ENCODE measurements around the gene PPCDC. TPM values are rescaled to one million over a fixed set of nuclear protein-coding genes. Genes with fewer than 3 reads are reported as not detected.

Gene PPCDC
- total RNA-seq, 2 donors from 2014 or later: 16.3 to 20.4 TPM

DNA sequence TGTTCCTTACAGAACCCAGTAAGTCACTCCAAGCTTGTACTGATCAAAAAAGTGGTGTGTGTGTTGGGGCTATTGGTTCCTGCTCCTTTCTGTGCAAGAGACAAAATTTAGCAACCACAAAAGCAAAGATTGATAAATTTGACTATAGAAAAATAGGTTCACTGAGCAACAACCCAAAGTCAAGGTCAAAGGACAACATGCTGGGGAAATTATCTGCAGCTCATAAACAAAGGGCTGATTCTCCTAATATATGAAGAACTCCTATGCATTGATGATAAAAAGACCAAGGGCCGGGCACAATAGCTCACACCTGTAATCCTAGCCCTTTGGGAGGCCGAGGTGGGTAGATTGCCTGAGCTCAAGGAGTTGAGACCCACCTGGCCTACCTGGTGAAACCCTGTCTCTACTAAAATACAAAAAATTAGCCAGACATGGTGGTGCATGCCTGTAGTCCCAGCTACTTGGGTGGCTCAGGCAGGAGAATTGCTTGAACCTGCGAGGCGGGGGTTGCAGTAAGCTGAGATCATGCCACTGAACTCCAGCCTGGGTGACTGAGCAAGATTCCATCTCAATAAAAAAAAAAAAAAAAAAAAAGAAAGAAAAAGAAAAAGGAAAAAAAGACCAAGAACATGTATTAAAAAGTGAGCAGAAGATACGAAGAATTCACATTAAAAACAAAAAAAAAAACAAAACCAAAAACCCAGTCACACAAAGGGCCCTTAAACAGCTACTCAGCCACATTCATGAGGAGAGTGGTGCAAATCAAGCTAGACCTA, 29.8 kb downstream of the PPCDC start:
- DNase-seq (ENCODE audit: low spot score in 2 of 2) (no peak), ATAC-seq (no peak)
- Mint-ChIP-seq H3K36me3 (peaks cover 0 to 5% of the 10 kb centered on the region in 2 donors), H3K27ac (no peak overlapping the region), H3K9me3 (no peaks in the 10 kb centered on the region)

DNA sequence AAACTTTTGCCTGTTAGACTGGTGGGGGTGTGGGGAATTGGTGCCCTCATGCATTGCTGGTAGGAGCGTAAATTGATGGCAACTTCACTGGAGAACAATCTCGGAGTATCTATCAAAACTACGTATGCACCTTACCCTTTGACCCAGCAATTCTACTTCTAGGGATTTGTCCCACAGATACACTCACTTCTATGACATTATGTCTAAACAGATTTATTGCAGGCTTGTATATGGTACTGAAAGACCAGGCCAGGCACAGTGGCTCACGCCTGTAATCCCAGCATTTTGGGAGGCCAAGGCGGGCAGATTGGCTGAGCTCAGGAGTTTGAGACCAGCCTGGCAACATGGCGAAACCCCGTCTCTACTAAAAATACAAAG, 30.3 kb downstream of the PPCDC start:
- peaks cover 0 to 4% of the 10 kb centered on the region in 2 donors for H3K36me3 Mint-ChIP-seq
- H3K27ac Mint-ChIP-seq: no peak overlapping the region
- ATAC-seq (no peak), DNase-seq (ENCODE audit: low spot score in 2 of 2) (no peak)
- no peaks in the 10 kb centered on the region for H3K9me3 Mint-ChIP-seq

DNA sequence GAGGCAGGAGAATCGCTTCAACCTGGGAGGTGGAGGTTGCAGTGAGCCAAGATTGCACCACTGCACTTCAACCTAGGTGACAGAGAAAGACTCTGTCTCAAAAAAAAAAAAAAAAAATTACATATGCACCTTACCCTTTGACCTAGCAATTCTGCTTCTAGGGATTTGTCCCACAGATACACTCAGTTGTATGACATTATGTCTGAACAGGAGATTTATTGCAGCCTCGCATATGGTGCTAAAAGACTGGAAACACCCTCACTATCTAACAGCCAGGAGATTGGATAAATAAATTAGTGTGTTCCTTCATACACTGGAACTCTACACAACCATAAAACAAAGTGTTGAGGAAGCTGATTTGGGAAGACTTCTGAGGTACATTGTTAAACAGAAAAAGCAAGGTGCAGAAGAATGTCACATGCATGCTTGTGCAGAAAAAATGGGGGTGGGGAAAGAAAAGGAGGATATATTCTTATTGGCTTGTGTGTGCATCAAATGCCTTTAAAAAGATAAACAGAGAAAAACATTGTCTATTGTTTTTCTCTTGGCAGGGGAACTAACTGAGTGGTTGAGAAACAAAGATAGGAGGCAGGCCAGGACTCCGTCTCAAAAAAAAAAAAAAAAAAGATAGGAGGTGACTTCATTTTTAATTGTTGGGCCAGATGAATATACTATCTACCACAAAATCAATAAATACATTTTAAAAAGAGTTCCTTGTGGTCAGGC, 30.9 kb downstream of the PPCDC start:
- H3K36me3 Mint-ChIP-seq: no peaks in the 10 kb centered on the region
- no peak for DNase-seq (ENCODE audit: low spot score in 2 of 2)
- no peak for ATAC-seq
- no peak overlapping the region for H3K27ac Mint-ChIP-seq
- no peaks in the 10 kb centered on the region for H3K9me3 Mint-ChIP-seq

DNA sequence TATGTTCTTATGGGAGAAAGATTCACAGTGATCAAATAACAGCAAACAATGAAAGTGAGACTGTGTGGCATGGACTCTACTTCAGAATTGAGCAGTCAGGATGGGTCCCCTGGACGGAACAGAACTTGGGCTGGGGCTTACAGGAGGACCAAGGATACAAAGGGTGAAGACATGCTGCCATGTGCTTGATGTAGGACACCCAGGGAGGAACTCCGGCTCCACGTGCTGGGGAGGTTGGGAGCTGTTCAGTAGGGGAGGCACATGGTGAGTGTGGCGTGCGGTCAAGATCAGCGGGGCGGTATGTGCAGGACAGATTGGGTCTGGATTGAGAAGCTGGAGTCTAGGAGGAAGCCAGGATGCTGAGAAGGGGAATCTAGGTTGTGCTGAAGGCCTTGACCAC, 32.6 kb downstream of the PPCDC start:
- Mint-ChIP-seq H3K9me3 (no peaks in the 10 kb centered on the region), H3K27ac (no peak overlapping the region), H3K36me3 (no peaks in the 10 kb centered on the region)
- ATAC-seq (no peak), DNase-seq (ENCODE audit: low spot score in 2 of 2) (no peak)

DNA sequence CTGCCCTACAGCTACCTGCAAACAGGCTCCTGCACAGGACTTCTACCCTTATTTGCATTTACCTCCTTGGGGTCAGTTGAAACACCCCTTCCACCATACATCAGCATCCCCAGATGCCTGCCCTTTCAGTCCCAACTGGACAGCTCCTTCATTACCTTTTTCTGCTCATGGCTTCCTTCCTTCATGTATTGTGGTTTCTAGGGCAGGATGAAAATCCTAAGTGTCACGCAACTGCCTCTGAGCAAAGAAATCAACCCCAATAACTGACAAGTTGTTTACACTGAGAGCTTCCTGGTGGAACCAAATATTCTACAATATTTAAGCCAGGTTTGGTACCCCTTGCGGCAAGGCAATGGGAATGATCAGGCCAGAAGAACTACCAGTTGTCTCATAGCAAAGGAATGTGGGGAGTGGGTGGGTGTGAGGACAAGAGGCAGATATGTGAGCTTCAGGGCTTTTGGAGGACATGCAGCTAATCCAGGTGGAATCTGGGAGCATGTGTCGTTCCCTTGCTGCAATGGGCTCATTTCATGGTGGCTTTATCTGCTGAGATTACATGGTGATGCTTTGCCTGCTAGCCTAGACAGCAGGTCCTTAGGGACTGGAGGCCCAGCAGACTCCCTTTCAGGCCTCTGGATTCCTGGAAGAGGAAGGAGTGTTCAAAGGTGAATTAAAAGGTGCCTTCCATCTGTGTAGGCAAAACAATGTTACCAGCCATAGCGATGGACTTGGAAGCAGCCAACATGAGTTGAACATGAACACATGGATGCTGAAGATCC, 34.9 kb downstream of the PPCDC start:
- no peak overlapping the region for H3K27ac Mint-ChIP-seq
- H3K9me3 Mint-ChIP-seq: no peaks in the 10 kb centered on the region
- DNase-seq (ENCODE audit: low spot score in 2 of 2) (no peak), ATAC-seq (no peak)
- H3K36me3 Mint-ChIP-seq: no peaks in the 10 kb centered on the region

DNA sequence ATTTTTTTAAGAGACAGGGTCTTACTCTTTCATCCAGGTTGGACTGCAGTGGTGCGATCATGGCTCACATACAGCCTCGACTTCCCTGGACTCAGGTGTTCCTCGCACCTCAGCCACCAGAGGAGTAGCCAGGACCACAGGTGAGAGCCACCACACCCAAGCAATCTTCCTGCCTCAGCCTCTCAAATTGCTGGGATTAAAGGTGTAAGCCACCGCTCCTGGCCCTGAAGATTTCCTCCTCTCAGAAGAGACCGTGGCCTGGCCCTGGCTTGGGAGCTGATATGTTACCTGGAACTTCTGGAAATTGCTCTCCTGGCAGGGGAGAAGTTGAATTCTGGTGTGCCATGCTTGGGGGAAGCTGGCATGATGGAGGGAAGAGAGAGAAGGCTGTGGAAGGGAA, 36.2 kb downstream of the PPCDC start:
- no peaks in the 10 kb centered on the region for H3K9me3 Mint-ChIP-seq
- no peak for ATAC-seq
- no peak overlapping the region for H3K27ac Mint-ChIP-seq
- no peaks in the 10 kb centered on the region for H3K36me3 Mint-ChIP-seq
- no peak for DNase-seq (ENCODE audit: low spot score in 2 of 2)

DNA sequence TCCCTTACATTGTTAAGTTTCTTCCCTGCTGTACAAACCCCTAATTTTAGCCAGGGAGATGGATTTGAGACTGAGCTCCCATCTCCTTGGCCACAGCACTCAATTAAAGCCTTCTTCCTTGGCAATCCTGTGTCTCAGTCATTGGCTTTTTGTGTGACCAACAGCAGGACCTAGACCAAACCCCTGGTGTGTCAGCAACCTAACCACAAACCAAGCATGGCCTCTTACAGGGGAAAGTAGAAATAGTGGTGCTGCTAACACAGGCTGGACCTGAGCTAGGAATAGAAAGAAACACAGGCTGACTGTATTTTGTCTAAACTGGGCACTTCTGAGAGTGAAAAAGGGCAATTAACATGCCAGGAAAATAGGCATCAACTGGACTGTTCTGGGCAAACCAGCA, 37.9 kb downstream of the PPCDC start:
- H3K27ac Mint-ChIP-seq: no peak overlapping the region
- DNase-seq (ENCODE audit: low spot score in 2 of 2) (no peak), ATAC-seq (peak in 1 of 2 donors; percentile 83)
- peaks cover 0 to 9% of the 10 kb centered on the region in 2 donors for H3K36me3 Mint-ChIP-seq
- H3K9me3 Mint-ChIP-seq: no peaks in the 10 kb centered on the region

DNA sequence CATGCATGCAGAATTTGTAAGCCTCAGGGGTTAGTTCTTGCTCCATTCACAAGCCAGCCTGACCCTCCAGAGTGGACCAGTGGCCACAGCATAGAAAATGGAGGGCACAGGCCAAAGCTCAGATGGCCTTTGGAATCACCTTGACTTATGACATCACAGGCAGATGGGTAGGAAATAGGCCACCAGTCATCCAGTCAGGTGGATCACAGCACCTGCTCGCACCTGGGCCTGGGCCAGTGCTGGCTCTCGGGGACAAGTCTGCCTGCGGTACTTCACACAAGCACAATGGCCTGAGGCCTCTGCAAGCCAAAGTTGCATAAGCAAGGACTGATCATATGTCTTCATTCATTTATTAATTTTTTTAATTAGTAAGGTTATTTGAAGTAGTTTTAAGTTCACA, 39.3 kb downstream of the PPCDC start:
- Mint-ChIP-seq H3K9me3 (no peaks in the 10 kb centered on the region), H3K36me3 (peaks cover 0 to 12% of the 10 kb centered on the region in 2 donors), H3K27ac (no peak overlapping the region)
- ATAC-seq (no peak), DNase-seq (ENCODE audit: low spot score in 2 of 2) (no peak)

DNA sequence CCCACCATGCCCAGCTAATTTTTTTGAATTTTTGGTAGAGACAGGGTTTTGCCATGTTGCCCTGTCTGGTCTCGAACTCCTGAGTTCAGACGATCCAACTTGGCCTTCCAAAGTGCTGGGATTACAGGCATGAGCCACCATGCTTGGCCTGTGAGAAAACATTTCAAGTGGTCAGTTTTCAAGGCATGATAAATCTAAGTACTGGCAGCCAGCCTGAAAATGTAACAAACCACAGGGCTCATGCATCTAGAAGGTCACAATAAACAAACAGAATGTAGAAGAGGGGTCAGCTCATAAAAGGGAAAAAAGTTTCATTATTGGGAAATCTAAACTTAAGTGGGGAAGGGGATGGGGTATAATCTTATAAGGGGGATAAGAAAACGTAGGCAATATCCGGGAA, 39.9 kb downstream of the PPCDC start:
- Mint-ChIP-seq H3K27ac (no peak overlapping the region), H3K36me3 (peaks cover 3 to 12% of the 10 kb centered on the region in 2 donors), H3K9me3 (no peaks in the 10 kb centered on the region)
- ATAC-seq: no peak
- DNase-seq (ENCODE audit: low spot score in 2 of 2): no peak

DNA sequence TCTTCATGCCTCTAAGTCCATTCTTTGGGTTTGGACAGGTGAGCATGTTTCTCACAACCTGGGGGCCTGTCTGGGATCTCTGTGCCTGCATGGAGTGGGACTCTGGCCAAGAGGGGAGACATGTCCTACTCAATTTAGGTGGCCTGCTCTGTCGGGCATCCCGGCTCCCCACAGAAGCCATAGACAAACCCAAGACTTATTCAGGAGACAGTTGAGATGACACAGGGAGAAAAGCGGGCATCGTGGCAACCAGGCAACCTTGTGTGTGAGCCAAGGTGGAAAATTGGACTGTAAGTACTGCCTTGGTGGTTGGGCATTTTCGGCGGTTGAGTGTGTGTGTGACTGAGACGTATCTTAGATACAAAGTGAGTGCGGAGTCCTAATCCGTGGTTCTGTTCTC, 40.5 kb downstream of the PPCDC start:
- DNase-seq (ENCODE audit: low spot score in 2 of 2) (no peak), ATAC-seq (no peak)
- H3K36me3 Mint-ChIP-seq: peaks cover 6 to 12% of the 10 kb centered on the region in 2 donors
- no peak overlapping the region for H3K27ac Mint-ChIP-seq
- no peaks in the 10 kb centered on the region for H3K9me3 Mint-ChIP-seq

DNA sequence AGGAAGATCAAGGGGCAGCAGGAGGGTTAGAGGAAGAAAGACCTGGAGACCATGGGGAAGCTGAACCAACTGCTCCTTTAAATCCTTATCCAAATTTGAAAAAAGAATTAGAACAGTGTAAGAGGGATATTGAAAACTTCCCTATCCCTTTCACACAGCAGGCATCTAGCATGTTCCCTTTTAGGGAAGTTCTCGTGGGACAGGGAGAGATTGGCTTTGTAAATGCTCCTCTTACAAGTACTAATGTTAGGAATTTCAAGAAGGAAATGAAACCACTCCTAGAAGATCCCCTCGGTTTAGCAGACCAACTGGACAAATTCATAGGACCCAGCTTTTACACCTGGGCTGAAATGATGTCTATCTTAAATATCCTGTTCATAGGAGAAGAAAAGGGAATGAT, 41.5 kb downstream of the PPCDC start:
- DNase-seq (ENCODE audit: low spot score in 2 of 2): no peak
- ATAC-seq: no peak
- Mint-ChIP-seq H3K36me3 (peaks cover 6 to 12% of the 10 kb centered on the region in 2 donors), H3K27ac (no peak overlapping the region), H3K9me3 (no peaks in the 10 kb centered on the region)

DNA sequence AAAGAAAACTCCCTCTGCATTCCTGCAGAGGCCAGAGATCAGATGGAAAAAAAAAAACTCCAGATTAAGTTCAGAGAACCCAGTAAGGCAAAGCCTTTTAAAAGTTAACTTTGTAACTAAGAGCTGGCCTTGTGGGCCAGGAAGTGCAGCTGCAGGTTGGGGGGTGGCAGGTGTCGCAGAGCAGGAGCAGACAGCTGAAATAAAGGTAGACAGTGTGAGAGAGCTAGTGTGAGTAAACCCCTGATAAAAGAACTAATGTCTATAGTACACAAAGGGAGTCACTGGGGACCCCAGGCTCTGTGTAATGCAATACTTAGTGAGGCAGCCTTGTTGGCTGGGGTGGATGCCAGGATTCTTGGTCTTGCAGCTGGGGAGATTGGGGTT, 42.1 kb downstream of the PPCDC start:
- Mint-ChIP-seq H3K9me3 (no peaks in the 10 kb centered on the region), H3K27ac (no peak overlapping the region), H3K36me3 (peaks cover 6 to 12% of the 10 kb centered on the region in 2 donors)
- no peak for DNase-seq (ENCODE audit: low spot score in 2 of 2)
- ATAC-seq: no peak

DNA sequence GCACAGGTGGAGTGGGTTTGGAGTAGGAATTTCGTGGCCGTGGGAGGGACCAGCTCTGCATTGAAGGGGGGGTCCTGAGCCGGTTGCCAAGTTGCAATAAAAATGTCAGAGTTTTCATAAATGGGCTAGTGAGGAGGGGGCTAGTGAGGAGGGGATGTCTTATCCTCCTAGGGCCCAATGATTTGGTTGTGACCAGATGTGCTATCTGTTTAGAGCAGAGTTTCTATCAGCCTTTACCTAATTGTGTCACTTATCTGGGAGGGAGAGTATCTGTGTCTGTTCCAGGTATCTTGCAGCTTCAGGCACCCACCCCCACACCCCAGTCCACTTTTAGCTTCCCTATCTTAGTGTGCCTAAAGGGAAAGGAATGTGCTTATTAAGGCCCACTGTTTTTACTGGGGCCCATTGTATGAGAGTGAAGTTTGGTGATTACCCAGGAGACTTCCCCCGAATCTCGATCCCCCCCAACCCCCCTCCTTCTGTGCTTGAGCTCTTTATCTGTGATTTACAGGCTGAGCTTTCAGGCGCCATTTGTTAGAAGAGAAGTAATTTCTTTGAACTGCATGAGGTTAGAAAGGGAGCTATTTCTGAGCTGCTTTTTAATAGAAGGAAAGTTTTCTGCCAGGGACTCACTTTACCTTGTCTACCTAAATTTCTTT, 42.6 kb downstream of the PPCDC start:
- H3K27ac Mint-ChIP-seq: no peak overlapping the region
- ATAC-seq: no peak
- H3K9me3 Mint-ChIP-seq: no peaks in the 10 kb centered on the region
- no peak for DNase-seq (ENCODE audit: low spot score in 2 of 2)
- peaks cover 6 to 12% of the 10 kb centered on the region in 2 donors for H3K36me3 Mint-ChIP-seq

DNA sequence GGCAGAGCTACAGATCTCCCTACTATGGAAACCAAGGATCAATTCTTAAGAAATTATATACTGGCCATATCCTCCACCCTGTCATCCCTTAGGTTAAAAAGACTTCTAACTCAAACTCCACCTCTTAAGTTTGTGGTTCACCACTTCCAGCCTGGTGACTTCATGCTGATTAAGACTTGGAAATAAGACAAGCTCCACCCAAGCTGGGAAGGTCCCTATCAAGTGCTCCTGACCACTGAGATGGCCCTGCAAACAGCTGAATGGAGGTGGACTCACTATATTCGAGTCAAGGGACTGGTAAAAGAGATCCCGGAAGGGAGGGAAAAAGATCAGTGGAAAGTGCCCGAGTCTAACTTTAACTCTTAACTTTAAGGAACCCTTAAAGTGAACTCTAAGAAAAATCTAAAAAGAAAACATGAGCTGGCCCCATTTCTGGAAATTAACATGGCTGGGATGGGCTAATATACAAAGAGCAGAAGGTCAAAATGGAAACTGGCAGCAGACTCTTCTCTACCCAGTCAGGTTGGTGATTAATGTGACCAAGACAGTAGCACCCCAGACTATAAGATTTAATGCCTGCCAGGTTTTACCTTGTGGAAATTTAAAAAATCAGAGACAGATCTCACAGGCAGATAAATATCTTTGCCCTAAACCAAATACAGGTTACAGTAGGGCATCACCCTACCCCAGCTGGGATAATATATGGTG, 43.9 kb downstream of the PPCDC start:
- Mint-ChIP-seq H3K9me3 (no peaks in the 10 kb centered on the region), H3K27ac (peak overlapping the region in 1 of 2 donors; percentile 22), H3K36me3 (peaks cover 6 to 17% of the 10 kb centered on the region in 2 donors)
- ATAC-seq (peak; percentile 86 to 92), DNase-seq (ENCODE audit: low spot score in 2 of 2) (peak; percentile 35 to 66)

DNA sequence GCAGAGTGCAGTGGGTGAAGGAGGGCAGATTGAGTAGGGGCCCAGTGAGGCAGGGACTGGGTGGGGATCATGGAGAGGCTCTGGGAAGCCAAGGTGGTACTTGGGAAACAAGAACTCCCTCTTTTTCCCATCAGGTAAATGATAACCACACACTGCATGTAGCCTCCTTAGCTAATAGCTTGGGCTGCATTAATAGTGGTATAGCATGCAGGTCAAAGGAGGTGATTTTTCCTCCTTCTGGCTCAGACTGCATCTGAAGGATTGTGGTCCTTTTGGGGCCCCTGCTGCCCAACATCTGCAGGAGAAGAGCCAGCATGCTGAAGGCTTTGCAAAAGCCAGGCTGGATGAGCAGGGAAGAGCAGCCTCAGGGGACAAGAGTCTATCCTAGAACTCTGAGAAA, 45.4 kb downstream of the PPCDC start:
- Mint-ChIP-seq H3K27ac (no peak overlapping the region), H3K36me3 (peaks cover 6 to 18% of the 10 kb centered on the region in 2 donors), H3K9me3 (no peaks in the 10 kb centered on the region)
- DNase-seq (ENCODE audit: low spot score in 2 of 2) (no peak), ATAC-seq (no peak)

DNA sequence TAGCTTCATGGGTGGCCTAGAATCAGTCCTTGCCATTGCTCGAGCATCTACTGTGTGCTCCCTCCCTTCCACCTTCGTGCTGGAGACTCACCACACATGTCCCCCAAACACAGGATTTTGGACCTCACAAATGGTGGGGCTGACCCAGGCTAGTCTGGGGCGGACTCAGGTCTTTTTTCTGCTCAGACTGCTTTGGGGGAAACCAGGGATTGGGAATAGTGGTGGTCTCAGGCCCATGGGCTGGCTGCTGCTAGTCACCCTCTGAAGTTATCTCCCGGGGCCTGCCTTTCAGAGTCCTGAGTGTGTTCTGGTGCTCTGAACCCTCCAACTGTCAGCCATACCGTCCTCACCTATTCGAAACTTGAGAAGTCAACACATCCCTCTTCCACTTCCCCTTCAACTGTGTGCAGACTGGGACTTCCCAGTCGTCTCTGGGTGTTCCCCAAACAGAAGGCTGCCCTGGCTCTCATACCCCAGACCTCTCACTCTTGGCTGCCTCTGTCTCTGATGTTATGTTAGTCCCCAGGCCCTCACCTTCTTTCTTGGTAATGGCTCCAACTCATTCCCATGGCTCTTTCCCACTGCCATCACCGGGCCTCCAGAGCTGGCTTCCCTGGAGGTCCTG, 46.0 kb downstream of the PPCDC start:
- DNase-seq (ENCODE audit: low spot score in 2 of 2): no peak
- H3K9me3 Mint-ChIP-seq: no peaks in the 10 kb centered on the region
- peak in 1 of 2 donors; percentile 27 for ATAC-seq
- H3K27ac Mint-ChIP-seq: no peak overlapping the region
- peaks cover 6 to 18% of the 10 kb centered on the region in 2 donors for H3K36me3 Mint-ChIP-seq

Data from activated naive CD4-positive, alpha-beta T cell treated with anti-CD3 and anti-CD28 coated beads, Interleukin-2, amount 50 U/mL, for 72 hours (primary cell).